Breast epithelium (tissue), 3 donors: ENCODE measurements around the gene SYDE1.

Experiments
- POLR2A ChIP-seq: fragments of 450-650 bp; IDR thresholded peaks from one replicate; pipeline ENCODE4 v1.6.1; 2016; ENCODE audit warnings: antibody characterized with exemption, mild to moderate bottlenecking, moderate library complexity
- POLR2AphosphoS5 ChIP-seq, 3 donors: sonication (generic); formaldehyde crosslinking; IDR thresholded peaks; one replicate each; pipeline ENCODE4 v1.6.1; 2017; ENCODE audit warnings: antibody characterized with exemption in 3 of 3
- TF ChIP-seq, protein P1 (sequence below), 3 donors: fragments of 450-650 bp; IDR thresholded peaks; one replicate each; pipeline ENCODE4 v1.5.1; 2016 to 2017; ENCODE audit warnings: antibody characterized with exemption in 3 of 3, mild to moderate bottlenecking in 3 of 3, moderate library complexity in 3 of 3

- TF ChIP-seq POLR2AphosphoS5 (IDR thresholded peaks at IDR 0.05), result peak in 1 of 3 donors; percentile 10
- TF ChIP-seq, protein P1, sequence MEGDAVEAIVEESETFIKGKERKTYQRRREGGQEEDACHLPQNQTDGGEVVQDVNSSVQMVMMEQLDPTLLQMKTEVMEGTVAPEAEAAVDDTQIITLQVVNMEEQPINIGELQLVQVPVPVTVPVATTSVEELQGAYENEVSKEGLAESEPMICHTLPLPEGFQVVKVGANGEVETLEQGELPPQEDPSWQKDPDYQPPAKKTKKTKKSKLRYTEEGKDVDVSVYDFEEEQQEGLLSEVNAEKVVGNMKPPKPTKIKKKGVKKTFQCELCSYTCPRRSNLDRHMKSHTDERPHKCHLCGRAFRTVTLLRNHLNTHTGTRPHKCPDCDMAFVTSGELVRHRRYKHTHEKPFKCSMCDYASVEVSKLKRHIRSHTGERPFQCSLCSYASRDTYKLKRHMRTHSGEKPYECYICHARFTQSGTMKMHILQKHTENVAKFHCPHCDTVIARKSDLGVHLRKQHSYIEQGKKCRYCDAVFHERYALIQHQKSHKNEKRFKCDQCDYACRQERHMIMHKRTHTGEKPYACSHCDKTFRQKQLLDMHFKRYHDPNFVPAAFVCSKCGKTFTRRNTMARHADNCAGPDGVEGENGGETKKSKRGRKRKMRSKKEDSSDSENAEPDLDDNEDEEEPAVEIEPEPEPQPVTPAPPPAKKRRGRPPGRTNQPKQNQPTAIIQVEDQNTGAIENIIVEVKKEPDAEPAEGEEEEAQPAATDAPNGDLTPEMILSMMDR (IDR thresholded peaks at IDR 0.05), result no peak
- TF ChIP-seq POLR2A, result peak; percentile 18
Observed at GRCh38 chr19:15107061-15108010, at the start of gene SYDE1.
